Measurements from ENCODE around the gene CCDC157. TPM values are rescaled to one million over a fixed set of nuclear protein-coding genes. Genes with fewer than 3 reads are reported as not detected.
A peak's percentile ranks its signal among the peaks of the same experiment; 100 is the strongest.

Gene CCDC157
- total and polyA plus RNA-seq, 10 of the 15 experiments (the other 5 are each of a cell fraction or from before 2014, with no cell fraction given): 0.10 to 2.8 (median 1.2) TPM

GRCh38 chr22:30332994-30333706 lies 23.7 kb upstream of the CCDC157 start:
- POLR2A ChIA-PET: interaction anchor here (0.7 kb wide), 1 partner anchor 45 kb away, joined by 3 read pairs; no protein-coding TSS in a partner anchor
- intact Hi-C loops (cut with micrococcal nuclease; ENCODE audit: unreplicated experiment): no loop called here

DNA sequence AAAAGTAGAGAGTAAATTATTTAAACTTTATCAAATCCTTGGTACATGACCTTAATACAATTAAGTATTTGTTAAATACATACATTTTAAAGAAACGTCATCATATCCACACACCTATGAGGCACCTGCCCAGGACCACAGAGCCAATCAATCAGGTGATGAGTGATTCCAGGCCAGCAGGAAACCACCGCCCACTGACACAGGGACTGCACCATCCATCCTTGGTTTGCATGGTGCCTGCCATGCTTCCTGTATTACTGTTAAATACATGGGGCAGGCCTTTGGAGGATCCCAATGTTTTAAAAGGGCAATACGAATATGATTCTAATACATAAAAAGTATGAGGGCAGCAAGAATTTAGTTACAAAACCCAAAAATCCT lies 23.1 kb upstream of the CCDC157 start:
- POLR2A ChIA-PET: no interaction called here

More at GRCh38 chr22:30332994-30333706, 23.7 kb upstream of the CCDC157 start:
- H2AFZ ChIP-seq (ENCODE audit: control insufficient read depth, low read depth, low read length): no peak overlapping the region
- no peak overlapping the region for H3K9ac ChIP-seq (ENCODE audit: control insufficient read depth, insufficient read depth, low read length)
- FAIRE-seq (no peak), ATAC-seq (no peak), DNase-seq (ENCODE audit: low read depth, low spot score) (no peak)
- H3K79me2 ChIP-seq (ENCODE audit: control insufficient read depth, insufficient read depth, low read length): no peaks in the 10 kb centered on the region
- no TSS peak for BruUV-seq (replicated peaks)
- H3K4me1 ChIP-seq (ENCODE audit: control insufficient read depth, insufficient read depth, low read length): no peaks in the 10 kb centered on the region
- peaks cover 40 to 57% of the 10 kb centered on the region in 2 experiments for H3K36me3 ChIP-seq (ENCODE audit: control insufficient read depth in 2 of 2, insufficient read depth in 2 of 2, low read length in 1 of 2)
- no peaks in the 10 kb centered on the region for H3K27me3 ChIP-seq (replicated peaks in 1 of 2; ENCODE audit: control insufficient read depth in 2 of 2, insufficient read depth in 2 of 2, low read length in 1 of 2)
- ChIA-PET CTCF (interaction anchor here (1.0 to 11.2 kb wide), 2 partner anchors 41 to 44 kb away, joined by 3 to 125 read pairs; partner anchors contain the start of gene CASTOR1), SMC1A (ENCODE audit: uncharacterized antibody, unreplicated experiment) (interaction anchor here (0.7 to 0.8 kb wide), 2 partner anchors 10 to 15 kb away, joined by 3 to 4 read pairs; no protein-coding TSS in a partner anchor), RAD21 (ENCODE audit: unreplicated experiment) (no interaction called here)
- no peaks in the 10 kb centered on the region for H4K20me1 ChIP-seq (ENCODE audit: control insufficient read depth, insufficient read depth)
- H3K27ac ChIP-seq (ENCODE audit: control insufficient read depth, insufficient read depth): no peak overlapping the region
- no peaks in the 10 kb centered on the region for H3K9me3 ChIP-seq (replicated peaks; ENCODE audit: control insufficient read depth, insufficient read depth, low read length)
- 40% methylated on average over 2 of the region's 2 CpGs for WGBS (ENCODE audit: insufficient coverage, insufficient replicate concordance, low lambda C conversion rate, missing lambda C conversion rate)
- no peak overlapping the region for H3K4me3 ChIP-seq
- TF ChIP-seq CHD2 (IDR thresholded peaks at IDR 0.05; ENCODE audit: borderline replicate concordance, low read depth, low read length) (no peak), PKNOX1 (IDR thresholded peaks at IDR 0.05) (peak; percentile 54; the same call in 1 of the 2 replicates)
- H3K4me2 ChIP-seq (ENCODE audit: control insufficient read depth, insufficient read depth): no peak overlapping the region
- in situ Hi-C loops (cut with MboI): no loop called here

More for the DNA sequence above, 23.1 kb upstream of the CCDC157 start:
- no peak overlapping the region for H3K4me2 ChIP-seq (ENCODE audit: control insufficient read depth, insufficient read depth)
- no peak overlapping the region for H3K9ac ChIP-seq (ENCODE audit: control insufficient read depth, insufficient read depth, low read length)
- H3K27ac ChIP-seq (ENCODE audit: control insufficient read depth, insufficient read depth): no peak overlapping the region
- no peaks in the 10 kb centered on the region for H3K9me3 ChIP-seq (replicated peaks; ENCODE audit: control insufficient read depth, insufficient read depth, low read length)
- TSS peak; percentile 50 for BruUV-seq (replicated peaks)
- SMC1A ChIA-PET (ENCODE audit: uncharacterized antibody, unreplicated experiment): interaction anchor here (0.8 kb wide), 1 partner anchor 10 kb away, joined by 4 read pairs; no protein-coding TSS in a partner anchor
- no peak for TF ChIP-seq NFYA (IDR thresholded peaks at IDR 0.05; ENCODE audit: borderline replicate concordance, low read depth, low read length)
- 0 out of 2 replicates have a peak, but pooled peaks have one; percentile 31 for TF ChIP-seq POLR2A (IDR thresholded peaks at IDR 0.05; ENCODE audit: low read depth, low read length)
- H2AFZ ChIP-seq (ENCODE audit: control insufficient read depth, low read depth, low read length): no peak overlapping the region
- no peaks in the 10 kb centered on the region for H3K27me3 ChIP-seq (replicated peaks in 1 of 2; ENCODE audit: control insufficient read depth in 2 of 2, insufficient read depth in 2 of 2, low read length in 1 of 2)
- no peaks in the 10 kb centered on the region for H4K20me1 ChIP-seq (ENCODE audit: control insufficient read depth, insufficient read depth)
- intact Hi-C loops (cut with micrococcal nuclease; ENCODE audit: unreplicated experiment) (no loop called here), in situ Hi-C loops (cut with MboI) (no loop called here)
- WGBS (ENCODE audit: insufficient coverage, insufficient replicate concordance, low lambda C conversion rate, missing lambda C conversion rate): 56% methylated on average over 3 of the region's 3 CpGs
- RAD21 ChIA-PET (ENCODE audit: unreplicated experiment): no interaction called here
- CTCF ChIA-PET: no interaction called here
- no peak for ATAC-seq
- no peaks in the 10 kb centered on the region for H3K4me1 ChIP-seq (ENCODE audit: control insufficient read depth, insufficient read depth, low read length)
- H3K79me2 ChIP-seq (ENCODE audit: control insufficient read depth, insufficient read depth, low read length): no peaks in the 10 kb centered on the region
- no peak for DNase-seq (ENCODE audit: low read depth, low spot score)
- no peak overlapping the region for H3K4me3 ChIP-seq
- no peak for FAIRE-seq
- peaks cover 43 to 61% of the 10 kb centered on the region in 2 experiments for H3K36me3 ChIP-seq (ENCODE audit: control insufficient read depth in 2 of 2, insufficient read depth in 2 of 2, low read length in 1 of 2)
